Effector CD8-positive, alpha-beta T cell (primary cell): Measurements from ENCODE around the gene KRTAP4-4.
"Not testable (repeated sequence)": the region's sequence is repeated elsewhere in the genome, so short reads cannot be mapped to it uniquely, and the experiment has no call there.

Experiments used
- DNase-seq: peaks from one replicate; lab custom pipeline; 2025; lab: John Stamatoyannopoulos, UW
- total RNA-seq, 4 experiments: gene quantifications; one replicate each; lab custom pipeline; 2026; lab: John Stamatoyannopoulos, UW

Gene KRTAP4-4
- 0 reads per million in 4 experiments for total RNA-seq

- DNase-seq: no peak
Observed at GRCh38 chr17:41160648-41161047, at the start of gene KRTAP4-4. TSS of gene KRTAP4-4 (minus strand) at chr17:41160748. CDS start at chr17:41160691, 57 bp downstream.

GRCh38 chr17:41199421-41200078 is 39.0 kb upstream of the KRTAP4-4 start:
- no peak for DNase-seq

- DNase-seq: no peak
Observed at GRCh38 chr17:41196068-41196467, 35.5 kb upstream of the KRTAP4-4 start.

DNA sequence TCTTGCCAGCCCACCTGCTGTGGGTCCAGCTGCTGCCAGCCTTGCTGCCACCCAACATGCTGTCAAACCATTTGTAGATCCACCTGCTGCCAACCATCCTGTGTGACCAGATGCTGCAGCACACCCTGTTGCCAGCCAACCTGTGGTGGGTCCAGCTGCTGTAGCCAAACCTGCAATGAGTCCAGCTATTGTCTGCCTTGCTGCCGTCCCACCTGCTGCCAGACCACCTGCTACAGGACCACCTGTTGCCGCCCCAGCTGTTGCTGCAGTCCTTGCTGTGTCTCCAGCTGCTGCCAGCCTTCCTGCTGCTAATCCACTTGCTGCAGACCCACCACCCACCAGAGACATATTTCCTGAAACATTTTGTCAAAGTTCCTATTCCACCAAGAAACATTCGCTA is 29.8 kb upstream of the KRTAP4-4 start:
- DNase-seq: no peak

DNA sequence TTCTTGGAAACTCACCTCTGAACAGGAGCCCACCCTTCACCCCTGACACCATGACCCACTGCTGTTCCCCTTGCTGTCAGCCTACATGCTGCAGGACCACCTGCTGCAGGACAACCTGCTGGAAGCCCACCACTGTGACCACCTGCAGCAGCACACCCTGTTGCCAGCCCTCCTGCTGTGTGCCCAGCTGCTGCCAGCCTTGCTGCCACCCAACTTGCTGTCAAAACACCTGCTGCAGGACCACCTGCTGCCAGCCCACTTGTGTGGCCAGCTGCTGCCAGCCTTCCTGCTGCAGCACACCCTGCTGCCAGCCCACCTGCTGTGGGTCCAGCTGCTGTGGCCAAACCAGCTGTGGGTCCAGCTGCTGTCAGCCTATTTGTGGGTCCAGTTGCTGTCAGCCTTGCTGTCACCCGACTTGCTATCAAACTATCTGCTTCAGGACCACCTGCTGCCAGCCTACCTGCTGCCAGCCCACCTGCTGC is 29.3 kb upstream of the KRTAP4-4 start, which contains the start of gene KRTAP9-1:
KRTAP9-1 (plus strand) TSS at position 51 of the 482 bp plus-strand sequence; CDS start at position 51, 0 bp downstream.
- not testable (repeated sequence) for DNase-seq

- DNase-seq: no peak
Observed at GRCh38 chr17:41186872-41187271, 26.3 kb upstream of the KRTAP4-4 start.

DNA sequence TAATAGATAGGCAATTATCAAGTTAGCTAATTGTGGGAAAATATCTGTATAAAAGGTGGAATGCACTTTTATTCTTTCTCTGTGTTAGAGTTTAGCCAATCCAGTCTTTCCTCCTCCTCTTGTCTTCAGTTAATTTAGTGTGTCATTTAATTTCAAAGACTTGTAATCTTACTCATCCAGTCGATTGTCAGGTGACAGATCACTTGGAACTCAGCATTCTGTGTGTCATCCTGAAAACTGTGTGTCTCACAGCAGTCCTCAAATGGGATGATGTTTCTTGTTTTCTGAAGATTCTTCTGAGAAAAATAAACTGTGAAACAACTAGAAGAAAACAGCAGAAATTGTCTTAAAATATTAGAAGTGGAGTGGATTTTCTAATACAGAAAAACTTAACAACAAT is 24.5 kb upstream of the KRTAP4-4 start:
- DNase-seq: no peak

DNA sequence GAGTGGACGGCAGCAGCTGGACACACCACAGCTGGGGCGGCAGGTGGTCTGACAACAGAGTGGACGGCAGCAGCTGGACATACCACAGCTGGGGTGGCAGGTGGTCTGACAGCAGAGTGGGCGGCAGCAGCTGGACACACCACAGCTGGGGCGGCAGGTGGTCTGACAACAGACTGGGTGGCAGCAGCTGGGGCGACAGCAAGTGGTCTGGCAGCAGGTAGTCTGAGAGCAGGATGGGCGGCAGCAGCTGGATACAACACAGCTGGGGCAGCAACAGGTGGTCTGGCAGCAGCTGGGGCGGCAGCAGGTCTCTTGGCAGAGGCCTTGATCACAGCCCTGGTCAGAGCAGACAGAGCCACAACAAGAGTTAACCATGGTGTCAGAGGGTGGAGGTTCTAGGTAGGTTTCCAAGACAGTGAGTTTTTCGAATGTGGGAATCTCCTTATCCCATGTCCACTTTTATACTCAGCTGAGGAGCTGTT is 24.0 kb upstream of the KRTAP4-4 start, which contains the start of gene KRTAP4-1:
KRTAP4-1 (minus strand) TSS at position 432 of the 482 bp plus-strand sequence; CDS start at position 375, 57 bp downstream.
- DNase-seq: no peak

DNA sequence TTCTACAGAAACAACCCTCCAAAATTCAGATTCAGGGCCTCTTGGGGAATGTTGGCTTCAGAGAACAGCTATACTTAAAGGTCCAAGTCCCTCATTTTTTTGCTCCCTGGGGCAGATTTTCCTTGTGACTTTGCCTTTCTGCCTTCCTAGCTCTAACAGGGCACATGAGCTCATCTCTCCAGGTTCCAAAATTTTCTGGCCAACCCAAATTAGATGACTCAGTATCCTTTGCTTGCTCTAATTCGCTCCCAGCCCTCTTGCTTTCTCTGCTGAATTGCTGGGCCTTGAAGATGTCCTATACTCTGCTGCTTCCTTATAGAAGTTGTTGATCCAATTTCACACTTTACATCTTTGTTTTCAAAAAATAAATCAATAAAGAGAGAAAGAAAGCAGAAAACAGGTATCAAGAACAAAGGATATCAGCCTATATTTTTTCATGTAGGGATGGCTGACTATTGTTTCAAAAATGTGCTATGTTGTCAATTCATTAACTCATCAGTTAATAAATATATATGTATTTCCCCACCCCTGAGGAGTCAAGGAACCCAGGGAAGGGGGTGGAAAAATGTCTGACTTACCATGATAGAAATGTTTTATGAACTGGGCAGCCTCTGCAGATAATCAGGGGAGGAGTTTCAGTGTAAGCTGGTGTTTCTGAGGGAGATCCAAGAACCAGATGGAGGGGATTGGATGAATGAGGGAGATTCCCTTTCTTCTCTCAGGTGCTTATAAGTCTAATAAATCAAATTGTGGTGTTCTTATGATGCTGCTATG is 18.5 kb upstream of the KRTAP4-4 start:
- DNase-seq: no peak

DNA sequence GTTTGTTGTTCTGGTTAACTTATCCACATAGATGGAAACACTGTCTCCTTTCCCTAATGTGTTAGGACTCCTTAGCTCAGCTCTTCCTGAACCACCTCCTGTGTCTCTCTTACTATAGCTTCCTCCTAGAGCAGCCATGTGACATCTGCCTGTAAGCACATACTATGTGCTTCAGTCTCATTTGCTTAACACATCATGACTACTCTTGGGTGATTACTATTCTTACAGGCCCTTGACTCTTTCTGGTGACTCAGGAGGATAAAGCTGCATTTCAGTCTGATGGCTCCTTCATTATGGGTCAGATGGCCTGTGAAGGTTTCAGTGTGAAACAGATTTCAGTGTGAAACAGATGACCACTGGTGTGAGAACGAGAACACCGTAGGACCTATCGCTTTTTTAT is 17.8 kb upstream of the KRTAP4-4 start:
- no peak for DNase-seq

GRCh38 chr17:41177727-41178271 is 17.3 kb upstream of the KRTAP4-4 start, which contains the start of gene KRTAP4-2:
TSS of gene KRTAP4-2 (minus strand) at chr17:41178221. CDS start at chr17:41178164, 57 bp downstream.
- no peak for DNase-seq

- no peak for DNase-seq
Observed at GRCh38 chr17:41176744-41177387, 16.3 kb upstream of the KRTAP4-4 start.

- no peak for DNase-seq
Observed at GRCh38 chr17:41171886-41172285, 11.3 kb upstream of the KRTAP4-4 start.

- DNase-seq: no peak
Observed at GRCh38 chr17:41168121-41168520, 7.6 kb upstream of the KRTAP4-4 start, which contains the start of gene KRTAP4-3. TSS of gene KRTAP4-3 (minus strand) at chr17:41168221. CDS start at chr17:41168172, 49 bp downstream.

DNA sequence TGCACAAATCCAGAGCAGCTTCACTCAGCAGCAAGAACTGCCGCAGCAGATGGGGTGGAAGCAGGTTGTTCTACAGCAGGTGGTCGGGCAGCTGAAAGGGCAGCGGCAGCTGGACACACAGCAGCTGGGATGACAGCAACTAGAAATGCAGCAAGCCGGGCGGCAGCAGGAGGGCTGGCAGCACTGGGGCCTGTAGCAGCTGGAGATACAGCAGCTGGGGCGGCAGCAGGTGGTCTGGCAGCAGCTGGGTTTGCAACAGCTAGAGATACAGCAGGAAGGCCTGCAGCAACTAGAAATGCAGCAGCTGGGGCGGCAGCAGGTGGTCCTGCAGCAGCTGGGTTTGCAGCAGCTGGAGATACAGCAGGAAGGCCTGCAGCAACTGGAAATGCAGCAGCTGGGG is 7.0 kb upstream of the KRTAP4-4 start:
- no peak for DNase-seq

- no peak for DNase-seq
Observed at GRCh38 chr17:41163828-41164227, 3.3 kb upstream of the KRTAP4-4 start.

DNA sequence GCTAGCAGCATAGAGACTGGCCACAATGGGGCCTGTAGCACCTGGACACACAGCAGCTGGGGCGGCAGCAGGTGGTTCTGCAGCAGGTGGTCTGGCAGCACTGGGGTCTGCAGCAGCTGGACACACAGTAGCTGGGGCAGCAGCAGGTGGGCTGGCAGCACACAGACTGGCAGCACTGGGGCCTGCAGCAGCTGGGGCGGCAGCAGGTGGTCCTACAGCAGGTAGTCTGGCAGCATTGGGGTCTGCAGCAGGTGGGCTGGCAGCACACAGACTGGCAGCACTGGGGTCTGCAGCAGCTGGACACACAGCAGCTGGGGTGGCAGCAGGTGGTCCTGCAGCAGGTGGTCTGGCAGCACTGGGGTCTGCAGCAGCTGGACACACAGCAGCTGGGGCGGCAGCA is 358 bp downstream of the KRTAP4-4 start:
- DNase-seq: not testable (repeated sequence)

- no peak for DNase-seq
Observed at GRCh38 chr17:41153856-41154255, 6.7 kb downstream of the KRTAP4-4 start.

- no peak for DNase-seq
Observed at GRCh38 chr17:41151525-41151924, 9.0 kb downstream of the KRTAP4-4 start.

DNA sequence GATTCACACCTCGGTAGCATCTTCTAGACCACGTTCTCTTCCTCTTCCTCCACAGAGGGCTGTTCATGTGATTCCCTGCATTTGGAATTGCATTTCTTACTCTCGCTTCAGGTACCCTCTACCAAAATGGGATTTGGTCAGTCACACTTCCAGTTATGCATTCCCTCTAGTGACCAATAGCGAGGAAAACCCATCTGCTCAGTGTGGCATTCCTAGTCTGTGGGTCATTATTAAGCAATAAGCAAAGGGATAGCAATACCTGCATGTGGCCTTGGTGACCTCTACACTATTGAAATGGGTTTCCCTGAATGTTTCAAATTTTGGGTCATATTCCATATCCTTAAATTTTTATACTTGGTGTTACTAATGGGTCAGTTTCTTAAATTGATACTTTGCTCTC is 10.5 kb downstream of the KRTAP4-4 start:
- no peak for DNase-seq

- DNase-seq: no peak
Observed at GRCh38 chr17:41149652-41149985, 10.9 kb downstream of the KRTAP4-4 start, which contains the start of gene KRTAP4-5. TSS of gene KRTAP4-5 (minus strand) at chr17:41149825. CDS start at chr17:41149767, 58 bp downstream.
